Psoas muscle (tissue), 8 donors: ENCODE measurements around the gene GOLGA6C. TPM values are rescaled to one million over a fixed set of nuclear protein-coding genes. Genes with fewer than 3 reads are reported as not detected.
"Not testable (repeated sequence)": the region's sequence is repeated elsewhere in the genome, so short reads cannot be mapped to it uniquely, and the experiment has no call there.

ENCODE experiments used
- ATAC-seq, 4 donors: fragments of 200-7000 bp; cut with Tn5 transposase; one replicate each; pipeline ENCODE4 v1.9.1; 2020; ENCODE audit warnings: moderate library complexity in 3 of 4, mild to moderate bottlenecking in 2 of 4
- DNase-seq, 2 donors: peaks; one replicate each; pipeline ENCODE4 v3.0.0-alpha.2; 2020
- H3K27ac ChIP-seq: fragments of 200-600 bp; one replicate; pipeline ENCODE4 v1.8.0; 2022
- H3K27me3 ChIP-seq, 3 donors: fragments of 200-600 bp in 1 of 3; one replicate each; pipeline versions ENCODE4 v1.6.1 to v1.8.0; 2013 to 2022; ENCODE audit warnings: low read length in 2 of 3, mild to moderate bottlenecking in 2 of 3, moderate library complexity in 1 of 3; ENCODE audit not compliant: insufficient read depth in 3 of 3
- H3K36me3 ChIP-seq, 2 donors: fragments of 200-600 bp in 1 of 2; one replicate each; pipeline versions ENCODE4 v1.6.1 to v1.8.0; 2013 to 2022; ENCODE audit warnings: low read depth in 1 of 2, mild to moderate bottlenecking in 1 of 2, moderate library complexity in 1 of 2; ENCODE audit not compliant: insufficient read depth in 1 of 2
- H3K4me1 ChIP-seq: fragments of 200-600 bp; one replicate; pipeline ENCODE4 v1.8.0; 2022
- H3K4me3 ChIP-seq: fragments of 200-600 bp; one replicate; pipeline ENCODE4 v1.8.0; 2022; ENCODE audit warnings: mild to moderate bottlenecking
- H3K9me3 ChIP-seq: fragments of 200-600 bp; one replicate; pipeline ENCODE4 v1.8.0; 2022
- WGBS, 3 donors: extraction: QIAGEN DNeasy Blood & Tissue Kit; methylation state at CpG; one replicate each; pipeline versions ENCODE4 v1.1.6 to v1.1.7; 2013; 5-methylcytosine and 5-hydroxymethylcytosine counted together
- intact Hi-C, 2 donors: fragments of 100-400 bp; cut with DNase I; formaldehyde crosslinking; loops; one replicate each; pipeline versions ENCODE4 v1.11.0 to v1.14.2; 2022
- polyA plus RNA-seq, 3 donors: library from polyadenylated mRNA; stranded (reverse); fragments of 200-250 nt; gene quantifications; one replicate each; pipeline ENCODE4 v1.2.3, GENCODE V29; 2013
- total RNA-seq, 4 donors: library from RNA; stranded (reverse); fragmentation: NEBNext Ultra II Directional in 2 of 4; extraction: Animal tissue kit (Norgen Biotek cat#: 25700) in 2 of 4; gene quantifications; one replicate each; pipeline versions ENCODE4 v1.2.1 to v1.2.4, GENCODE V29; 2021 to 2023
- TF ChIP-seq, protein P1 (sequence below): fragments of 200-600 bp; IDR thresholded peaks from one replicate; pipeline ENCODE4 v1.8.0; 2022; ENCODE audit warnings: antibody characterized with exemption
- donor health status: healthy with polysubstance abuse.
- donor health status: DM: no; HTN: no; CAD: no; lungs with moderate emphysema.
- donor health status: Bipolar disorder and iron deficiency.
- donor health status: healthy.
- donor health status: DM: yes; HTN: yes; CAD: no.
- donor health status: DM: no; HTN: no; CAD: no.
- donor health status: DM: no; HTN: no; CAD: no.
- donor health status: DM: yes; HTN: yes; CAD: no.

GOLGA6C gene
- total and polyA plus RNA-seq, 7 donors: 0.05 TPM; not detected in 6

DNA sequence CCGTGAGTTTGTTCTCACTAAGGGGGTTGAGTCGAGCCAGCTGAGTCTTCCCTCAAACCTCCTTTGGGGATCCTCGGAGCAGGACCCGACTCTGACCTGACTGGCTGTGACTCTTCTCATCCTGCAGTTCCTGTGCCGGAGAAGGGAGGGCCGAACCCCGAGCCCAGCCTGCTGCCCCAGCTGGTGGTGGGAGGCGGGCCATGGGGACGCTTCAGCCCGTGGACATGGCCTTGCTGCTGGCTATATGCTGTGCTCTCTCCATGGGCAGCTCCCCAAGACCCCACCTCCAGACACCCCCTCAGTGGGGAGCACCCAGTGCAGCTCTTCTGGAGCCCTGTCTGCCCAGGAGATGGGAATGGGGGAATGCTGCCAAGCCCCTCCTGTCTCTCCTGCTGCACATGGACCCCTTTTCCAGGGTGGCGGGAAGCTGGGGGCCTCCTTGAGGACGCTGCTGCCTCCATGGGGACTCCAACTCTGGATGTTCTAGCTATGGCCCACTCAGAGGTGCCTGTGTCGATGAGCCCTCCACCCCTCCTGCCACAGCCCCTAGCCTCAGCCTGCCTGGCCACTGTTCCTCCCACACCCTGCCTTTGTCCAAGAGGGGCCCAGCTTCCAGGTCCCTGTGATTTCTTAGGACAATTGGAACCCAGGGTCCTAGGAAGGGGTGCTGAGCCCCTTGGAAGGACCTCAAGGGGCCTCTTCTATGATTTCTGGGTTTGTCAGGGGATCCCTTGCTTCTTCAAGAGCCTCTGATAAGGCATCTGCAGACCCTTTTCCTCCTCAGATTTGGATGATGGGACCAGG is 43.6 kb upstream of the GOLGA6C start:
- Histone ChIP-seq H3K9me3 (no peaks in the 10 kb centered on the region), H3K4me3 (no peak overlapping the region), H3K27ac (no peak overlapping the region), H3K36me3 (peaks cover 4 to 33% of the 10 kb centered on the region in 2 donors), H3K4me1 (no peaks in the 10 kb centered on the region), H3K27me3 (no peaks in the 10 kb centered on the region)
- ATAC-seq (no peak), DNase-seq (no peak)
- intact Hi-C loops: no loop called here
- TF ChIP-seq, protein P1, sequence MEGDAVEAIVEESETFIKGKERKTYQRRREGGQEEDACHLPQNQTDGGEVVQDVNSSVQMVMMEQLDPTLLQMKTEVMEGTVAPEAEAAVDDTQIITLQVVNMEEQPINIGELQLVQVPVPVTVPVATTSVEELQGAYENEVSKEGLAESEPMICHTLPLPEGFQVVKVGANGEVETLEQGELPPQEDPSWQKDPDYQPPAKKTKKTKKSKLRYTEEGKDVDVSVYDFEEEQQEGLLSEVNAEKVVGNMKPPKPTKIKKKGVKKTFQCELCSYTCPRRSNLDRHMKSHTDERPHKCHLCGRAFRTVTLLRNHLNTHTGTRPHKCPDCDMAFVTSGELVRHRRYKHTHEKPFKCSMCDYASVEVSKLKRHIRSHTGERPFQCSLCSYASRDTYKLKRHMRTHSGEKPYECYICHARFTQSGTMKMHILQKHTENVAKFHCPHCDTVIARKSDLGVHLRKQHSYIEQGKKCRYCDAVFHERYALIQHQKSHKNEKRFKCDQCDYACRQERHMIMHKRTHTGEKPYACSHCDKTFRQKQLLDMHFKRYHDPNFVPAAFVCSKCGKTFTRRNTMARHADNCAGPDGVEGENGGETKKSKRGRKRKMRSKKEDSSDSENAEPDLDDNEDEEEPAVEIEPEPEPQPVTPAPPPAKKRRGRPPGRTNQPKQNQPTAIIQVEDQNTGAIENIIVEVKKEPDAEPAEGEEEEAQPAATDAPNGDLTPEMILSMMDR: no peak
- WGBS, 3 donors: 56 to 66% (median 63%) methylated on average over 13 of the region's 13 CpGs

- TF ChIP-seq, protein P1: no peak
- Histone ChIP-seq H3K27ac (no peak overlapping the region), H3K27me3 (no peaks in the 10 kb centered on the region), H3K9me3 (no peaks in the 10 kb centered on the region), H3K4me1 (no peaks in the 10 kb centered on the region), H3K4me3 (no peak overlapping the region), H3K36me3 (peaks cover 4 to 28% of the 10 kb centered on the region in 2 donors)
- DNase-seq (no peak), ATAC-seq (no peak)
- WGBS, 3 donors: 89 to 92% (median 89%) methylated on average over 5 of the region's 5 CpGs
- intact Hi-C loops: no loop called here
Observed at GRCh38 chr15:75215107-75216004, 42.8 kb upstream of the GOLGA6C start.

- intact Hi-C loops: no loop called here
- TF ChIP-seq, protein P1: no peak
- Histone ChIP-seq H3K27ac (no peak overlapping the region), H3K4me3 (no peak overlapping the region), H3K9me3 (no peaks in the 10 kb centered on the region), H3K4me1 (no peaks in the 10 kb centered on the region), H3K36me3 (peaks cover 0 to 13% of the 10 kb centered on the region in 2 donors), H3K27me3 (no peaks in the 10 kb centered on the region)
- no peak for DNase-seq
- no peak for ATAC-seq
- 81 to 85% (median 84%) methylated on average over 6 of the region's 6 CpGs for WGBS, 3 donors
Observed at GRCh38 chr15:75217012-75217411, 41.1 kb upstream of the GOLGA6C start.

DNA sequence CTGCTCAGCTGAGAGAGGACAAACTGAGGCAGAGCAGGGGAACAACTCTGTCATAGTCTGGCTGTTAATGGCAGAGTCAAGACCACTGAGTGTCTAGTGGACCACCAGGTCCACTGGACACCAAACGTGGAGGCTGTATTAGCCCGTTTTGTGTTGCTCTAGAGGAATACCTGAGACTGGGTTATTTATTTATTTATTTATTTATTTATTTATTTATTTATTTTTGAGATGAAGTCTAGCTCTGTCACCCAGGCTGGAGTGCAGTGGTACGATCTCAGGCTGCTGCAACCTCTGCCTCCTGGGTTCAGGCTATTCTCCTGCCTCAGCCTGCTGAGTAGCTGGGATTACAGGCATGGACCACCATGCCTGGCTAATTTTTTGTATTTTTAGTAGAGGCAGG is 40.6 kb upstream of the GOLGA6C start:
- H3K9me3 ChIP-seq, H3K36me3 ChIP-seq, DNase-seq, H3K4me1 ChIP-seq, H3K27me3 ChIP-seq, H3K27ac ChIP-seq, ATAC-seq, H3K4me3 ChIP-seq, intact Hi-C loops: not testable (repeated sequence)
- WGBS, 3 donors: 85 to 88% (median 85%) methylated on average over 3 of the region's 3 CpGs

GRCh38 chr15:75219507-75219929 is 38.6 kb upstream of the GOLGA6C start:
- ATAC-seq, H3K9me3 ChIP-seq, H3K4me1 ChIP-seq, H3K27ac ChIP-seq, H3K4me3 ChIP-seq, intact Hi-C loops, H3K36me3 ChIP-seq, H3K27me3 ChIP-seq: not testable (repeated sequence)
- 74 to 75% (median 74%) methylated on average over 3 to 4 of the region's 4 CpGs for WGBS, 3 donors
- DNase-seq: peak in 1 of 2 donors; percentile 2
